Neural crest cell (in vitro differentiated cells): ENCODE data around the gene OLA1. TPM values are rescaled to one million over a fixed set of nuclear protein-coding genes. Genes with fewer than 3 reads are reported as not detected.

Experiments used
- DNase-seq: peaks from one replicate; pipeline ENCODE4 v3.0.0; 2021; ENCODE audit warnings: low read depth, mixed read lengths, low spot score
- H3K27ac Mint-ChIP-seq: one replicate; pipeline ENCODE4 v1.8.0; 2021; ENCODE audit warnings: mild to moderate bottlenecking, mixed read lengths; ENCODE audit not compliant: unreplicated experiment
- H3K27me3 Mint-ChIP-seq: 2 replicates; pipeline ENCODE4 v1.8.0; 2021; ENCODE audit warnings: low read depth, mild to moderate bottlenecking, mixed read lengths
- H3K36me3 Mint-ChIP-seq: 2 replicates; pipeline ENCODE4 v1.8.0; 2021; ENCODE audit warnings: low read depth, mild to moderate bottlenecking, mixed read lengths
- H3K4me1 Mint-ChIP-seq: 2 replicates; pipeline ENCODE4 v1.8.0; 2021; ENCODE audit warnings: mixed read lengths
- H3K4me3 Mint-ChIP-seq: one replicate; pipeline ENCODE4 v1.8.0; 2021; ENCODE audit warnings: mild to moderate bottlenecking, mixed read lengths
- H3K9me3 Mint-ChIP-seq: 2 replicates; pipeline ENCODE4 v1.8.0; 2021; ENCODE audit warnings: mixed read lengths
- total RNA-seq: library from RNA; stranded (reverse); gene quantifications from 2 replicates; pipeline ENCODE4 v1.2.1, GENCODE V29; 2021
- TF ChIP-seq, protein P1 (sequence below): fragments of 200-600 bp; sonication (generic); conservative IDR thresholded peaks from 2 replicates; pipeline ENCODE4 v1.5.0; 2021; ENCODE audit warnings: antibody characterized with exemption, mild to moderate bottlenecking

The OLA1 gene
- total RNA-seq, 1 donor from 2014 or later, result 170 TPM

DNA sequence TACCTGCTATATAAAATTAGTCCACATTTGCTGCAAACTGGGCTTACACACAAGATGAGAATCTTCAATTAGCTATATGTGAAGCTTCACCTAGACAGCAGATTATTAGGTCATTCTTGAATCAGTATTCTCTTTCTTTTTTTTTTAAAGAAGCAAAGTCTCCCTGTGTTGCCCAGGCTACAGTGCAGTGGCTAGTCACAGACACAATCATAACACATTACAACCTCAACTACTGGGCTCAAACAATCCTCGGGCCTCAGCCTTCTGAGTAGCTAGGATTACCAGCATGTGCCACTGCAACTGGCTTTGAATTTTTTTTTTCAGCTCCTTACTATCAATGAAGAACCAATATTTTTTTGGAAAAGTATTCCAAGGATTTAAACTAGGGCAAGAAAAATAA, 30.5 kb downstream of the OLA1 start:
- TF ChIP-seq, protein P1, sequence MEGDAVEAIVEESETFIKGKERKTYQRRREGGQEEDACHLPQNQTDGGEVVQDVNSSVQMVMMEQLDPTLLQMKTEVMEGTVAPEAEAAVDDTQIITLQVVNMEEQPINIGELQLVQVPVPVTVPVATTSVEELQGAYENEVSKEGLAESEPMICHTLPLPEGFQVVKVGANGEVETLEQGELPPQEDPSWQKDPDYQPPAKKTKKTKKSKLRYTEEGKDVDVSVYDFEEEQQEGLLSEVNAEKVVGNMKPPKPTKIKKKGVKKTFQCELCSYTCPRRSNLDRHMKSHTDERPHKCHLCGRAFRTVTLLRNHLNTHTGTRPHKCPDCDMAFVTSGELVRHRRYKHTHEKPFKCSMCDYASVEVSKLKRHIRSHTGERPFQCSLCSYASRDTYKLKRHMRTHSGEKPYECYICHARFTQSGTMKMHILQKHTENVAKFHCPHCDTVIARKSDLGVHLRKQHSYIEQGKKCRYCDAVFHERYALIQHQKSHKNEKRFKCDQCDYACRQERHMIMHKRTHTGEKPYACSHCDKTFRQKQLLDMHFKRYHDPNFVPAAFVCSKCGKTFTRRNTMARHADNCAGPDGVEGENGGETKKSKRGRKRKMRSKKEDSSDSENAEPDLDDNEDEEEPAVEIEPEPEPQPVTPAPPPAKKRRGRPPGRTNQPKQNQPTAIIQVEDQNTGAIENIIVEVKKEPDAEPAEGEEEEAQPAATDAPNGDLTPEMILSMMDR, result no peak
- H3K9me3 Mint-ChIP-seq, result no peaks in the 10 kb centered on the region
- DNase-seq, result no peak
- H3K4me1 Mint-ChIP-seq, result peaks cover 8% of the 10 kb centered on the region
- H3K27ac Mint-ChIP-seq, result no peak overlapping the region
- H3K27me3 Mint-ChIP-seq, result no peaks in the 10 kb centered on the region
- H3K4me3 Mint-ChIP-seq, result no peak overlapping the region
- peaks cover 2% of the 10 kb centered on the region for H3K36me3 Mint-ChIP-seq

DNA sequence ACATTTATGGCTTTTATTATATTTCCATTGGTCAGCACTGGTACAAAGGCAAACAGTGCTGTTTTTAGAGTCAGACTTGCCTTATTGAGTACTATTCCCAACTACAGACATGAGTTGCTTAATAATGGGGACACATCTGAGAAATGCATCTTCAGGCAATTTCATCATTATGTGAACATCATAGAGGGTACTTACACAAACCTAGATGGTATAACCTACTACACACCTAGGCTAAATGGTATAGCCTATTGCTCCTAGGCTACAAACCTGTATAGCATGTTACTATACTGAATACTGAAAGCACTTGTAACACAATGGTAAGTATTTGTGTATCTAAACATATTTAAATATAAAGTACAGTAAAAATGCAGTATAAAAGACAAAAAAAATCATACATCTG, 36.4 kb downstream of the OLA1 start:
- Mint-ChIP-seq H3K27me3 (no peaks in the 10 kb centered on the region), H3K4me3 (no peak overlapping the region), H3K36me3 (no peaks in the 10 kb centered on the region), H3K27ac (no peak overlapping the region), H3K4me1 (no peaks in the 10 kb centered on the region), H3K9me3 (no peaks in the 10 kb centered on the region)
- TF ChIP-seq, protein P1, result no peak
- DNase-seq, result no peak

DNA sequence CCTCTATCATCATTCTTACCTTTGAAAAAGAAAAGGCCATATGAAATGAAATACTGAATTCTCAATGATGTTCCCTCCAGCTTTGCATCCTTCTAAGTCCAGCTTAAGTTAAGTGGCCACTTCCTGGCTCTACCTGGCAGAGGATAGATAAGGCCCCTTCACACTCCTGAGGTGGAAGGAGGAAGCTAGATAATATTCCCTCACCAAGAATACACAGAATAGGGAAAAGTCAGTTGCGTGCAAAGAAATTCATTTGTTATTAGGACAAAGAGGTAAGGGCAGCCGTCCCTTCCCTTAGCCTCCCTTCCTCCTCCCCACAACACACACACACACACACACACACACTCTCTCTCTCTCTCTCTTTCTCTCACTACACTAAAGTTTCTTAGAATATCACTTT, 37.5 kb downstream of the OLA1 start:
- no peaks in the 10 kb centered on the region for H3K36me3 Mint-ChIP-seq
- no peaks in the 10 kb centered on the region for H3K9me3 Mint-ChIP-seq
- TF ChIP-seq, protein P1, result no peak
- no peak overlapping the region for H3K4me3 Mint-ChIP-seq
- no peak for DNase-seq
- no peak overlapping the region for H3K27ac Mint-ChIP-seq
- no peaks in the 10 kb centered on the region for H3K4me1 Mint-ChIP-seq
- H3K27me3 Mint-ChIP-seq, result no peaks in the 10 kb centered on the region

DNA sequence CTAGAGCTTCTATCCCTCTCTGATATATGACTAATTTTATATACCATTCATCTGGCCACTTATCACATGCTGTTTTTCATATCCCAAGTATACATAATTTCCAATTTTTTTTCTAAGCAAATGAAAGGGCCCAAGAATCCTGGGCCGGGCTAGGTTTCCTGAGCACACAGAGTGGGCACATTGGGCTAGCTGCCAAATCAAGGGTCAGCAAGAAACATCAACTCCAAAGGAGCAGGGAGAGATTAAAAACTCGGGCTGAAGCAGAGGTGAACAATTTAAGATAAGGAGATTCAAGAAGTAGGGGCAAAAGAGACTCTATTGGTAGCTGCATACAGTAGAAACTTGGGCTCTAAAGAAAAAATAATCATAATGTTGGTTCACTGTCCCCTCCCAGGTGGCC, 39.0 kb downstream of the OLA1 start:
- H3K4me3 Mint-ChIP-seq, result no peak overlapping the region
- no peaks in the 10 kb centered on the region for H3K27me3 Mint-ChIP-seq

DNA sequence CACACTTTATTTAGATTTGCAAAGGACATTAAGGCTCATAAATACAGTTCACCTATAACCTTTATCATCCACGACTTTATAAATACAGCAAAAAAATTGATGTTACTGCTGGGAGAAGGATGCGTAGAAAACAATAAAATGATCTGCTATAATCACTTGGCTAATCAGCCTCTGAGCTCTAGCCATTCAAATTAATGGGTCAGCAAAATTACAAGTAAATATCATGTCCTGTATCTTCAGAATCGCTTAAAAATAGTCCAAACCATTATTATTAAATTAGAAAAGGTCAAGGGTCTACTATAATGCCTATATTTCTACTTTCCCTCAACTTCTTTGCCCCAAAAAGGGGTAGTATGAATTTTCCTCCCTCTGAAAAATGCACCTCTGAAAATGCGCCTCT, 40.3 kb downstream of the OLA1 start:
- H3K27me3 Mint-ChIP-seq, result no peaks in the 10 kb centered on the region
- no peaks in the 10 kb centered on the region for H3K4me1 Mint-ChIP-seq
- H3K36me3 Mint-ChIP-seq, result no peaks in the 10 kb centered on the region
- H3K27ac Mint-ChIP-seq, result no peak overlapping the region
- no peak overlapping the region for H3K4me3 Mint-ChIP-seq
- no peak for DNase-seq
- TF ChIP-seq, protein P1, result no peak
- H3K9me3 Mint-ChIP-seq, result no peaks in the 10 kb centered on the region

More for the DNA sequence above, 39.0 kb downstream of the OLA1 start:
- Mint-ChIP-seq H3K4me1 (no peaks in the 10 kb centered on the region), H3K27ac (no peak overlapping the region), H3K36me3 (no peaks in the 10 kb centered on the region), H3K9me3 (no peaks in the 10 kb centered on the region)
- TF ChIP-seq, protein P1, result no peak
- no peak for DNase-seq

DNA sequence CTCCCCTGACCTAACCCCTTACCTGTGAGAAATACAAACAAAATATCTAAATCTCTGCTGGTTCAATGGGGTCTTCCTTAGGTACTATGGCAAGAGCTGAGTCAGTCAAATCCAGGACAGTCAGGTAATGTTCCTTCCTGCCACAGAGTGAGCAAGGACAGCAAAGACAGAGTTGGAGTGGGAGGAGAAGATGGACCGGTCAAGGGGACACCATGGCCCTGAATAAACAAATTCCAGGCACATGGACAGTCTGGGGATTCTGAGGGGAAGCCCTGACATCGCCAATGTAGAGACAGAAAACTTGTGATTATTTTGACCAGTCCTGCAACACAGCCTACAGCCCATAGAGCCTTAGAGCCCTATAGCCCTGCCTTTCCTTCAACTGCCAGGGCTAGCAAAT, 42.8 kb downstream of the OLA1 start:
- Mint-ChIP-seq H3K4me3 (no peak overlapping the region), H3K27me3 (no peaks in the 10 kb centered on the region), H3K4me1 (no peaks in the 10 kb centered on the region), H3K27ac (no peak overlapping the region), H3K9me3 (no peaks in the 10 kb centered on the region), H3K36me3 (peaks cover 4% of the 10 kb centered on the region)
- DNase-seq, result no peak
- TF ChIP-seq, protein P1, result no peak
